CD4-positive, alpha-beta T cell treated with Interleukin-15 for 4 hours (primary cell): ENCODE data around the gene NAA35.

Source experiments
- DNase-seq: peaks from one replicate; pipeline ENCODE4 v3.0.0-alpha.2; 2020; ENCODE audit warnings: low spot score

NAA35 gene

DNA sequence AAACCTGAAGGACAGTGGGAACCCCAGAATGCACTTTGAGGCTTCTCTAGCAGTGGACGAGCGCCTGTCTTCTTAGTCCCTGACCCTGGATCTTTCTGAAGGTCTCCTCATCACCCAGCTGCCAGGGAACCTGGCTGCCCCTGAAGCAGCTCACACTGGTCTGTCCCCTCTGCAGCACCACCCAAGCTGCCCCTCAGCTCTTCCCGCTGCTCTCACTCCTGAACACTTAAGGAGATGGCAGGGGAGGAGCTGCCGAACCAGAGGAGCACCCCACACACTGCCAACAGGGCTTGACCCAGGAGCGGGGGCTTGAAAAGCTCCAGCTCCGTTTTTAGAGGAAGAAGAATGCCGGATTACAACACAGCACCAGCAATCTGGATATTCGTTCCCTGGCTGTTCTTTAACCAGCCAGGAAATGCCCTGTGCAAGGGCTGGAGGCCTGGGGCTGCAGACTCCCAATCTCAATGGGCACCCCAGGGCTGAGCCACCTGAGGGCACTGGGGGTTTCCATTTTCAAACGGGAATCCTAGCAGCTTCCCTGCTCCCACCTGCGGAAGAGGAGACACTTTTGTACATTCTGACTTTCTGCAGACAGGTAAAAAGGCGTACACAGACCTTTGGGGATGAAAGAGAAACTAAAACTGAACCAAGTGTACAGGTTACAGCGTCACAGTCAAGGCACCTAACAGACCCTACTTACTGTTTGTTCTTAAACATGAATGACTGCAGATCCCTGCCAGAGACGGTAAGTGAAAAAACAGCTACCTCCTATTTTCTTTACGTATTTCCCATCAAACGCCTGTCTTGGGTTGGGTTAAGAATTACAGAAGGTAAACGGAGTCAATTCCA is 122.1 kb downstream of the NAA35 start:
- DNase-seq = no peak

DNA sequence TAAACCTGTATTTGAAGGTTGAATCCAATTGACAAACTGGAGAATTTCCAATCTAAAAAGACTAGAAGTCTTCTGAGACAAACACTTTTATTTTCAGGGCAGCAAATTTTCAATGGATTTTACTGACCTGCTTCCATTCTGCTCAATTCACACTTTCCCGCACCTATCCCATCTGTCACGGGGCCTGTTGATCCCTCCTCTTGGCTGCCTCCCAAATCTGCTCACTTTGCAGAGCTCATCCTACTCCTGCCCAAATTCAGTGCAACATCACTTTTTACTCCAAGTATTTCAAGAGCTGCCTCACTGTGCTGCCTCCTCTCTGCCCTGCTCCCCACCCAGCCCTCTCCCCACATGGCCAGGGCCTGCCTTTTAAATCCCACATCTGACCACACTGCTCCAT is 123.3 kb downstream of the NAA35 start:
- no peak for DNase-seq

DNA sequence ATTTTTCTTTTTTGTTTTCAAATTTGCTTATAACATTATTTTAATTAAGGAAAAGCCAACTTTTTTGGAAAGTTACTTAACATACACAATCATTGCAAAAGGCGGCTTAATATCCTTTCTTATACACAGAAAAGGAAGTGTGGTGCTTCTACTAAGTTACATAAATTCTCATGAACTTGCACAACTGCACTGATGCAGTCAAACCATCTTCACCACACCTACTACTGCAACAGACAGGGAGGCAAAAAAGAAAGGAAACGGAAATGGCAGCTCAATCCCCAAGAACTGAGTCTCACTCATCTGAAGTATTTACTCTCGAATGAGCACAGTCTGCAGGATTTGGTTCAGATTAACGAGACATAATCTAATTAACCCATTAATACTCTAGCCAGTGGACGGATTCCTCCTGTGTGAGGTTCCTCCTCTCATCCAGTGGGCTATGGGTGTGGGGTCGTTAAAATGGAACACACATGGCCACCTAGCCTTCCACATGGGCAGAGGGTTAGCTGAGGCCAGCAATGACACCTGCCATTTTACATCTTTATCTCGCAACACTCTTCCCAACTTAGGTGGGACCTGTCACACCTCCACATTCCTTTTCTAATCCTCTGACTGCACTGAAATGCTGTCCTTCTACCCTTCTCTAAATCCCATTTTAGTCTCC is 128.4 kb downstream of the NAA35 start:
- no peak for DNase-seq
